Lower leg skin (tissue), 3 donors: Measurements from ENCODE around the gene PTEN.

Experiments used
- POLR2A ChIP-seq, 2 donors: fragments of 450-650 bp; IDR thresholded peaks; one replicate each; pipeline ENCODE4 v1.6.1; 2016 to 2017; ENCODE audit warnings: antibody characterized with exemption in 2 of 2, mild to moderate bottlenecking in 1 of 2, moderate library complexity in 1 of 2
- TF ChIP-seq, protein P1 (sequence below), 3 donors: fragments of 450-650 bp; IDR thresholded peaks; one replicate each; pipeline ENCODE4 v1.5.1; 2016; ENCODE audit warnings: antibody characterized with exemption in 3 of 3, mild to moderate bottlenecking in 3 of 3, moderate library complexity in 2 of 3

GRCh38 chr10:87966459-87966858, 103.0 kb downstream of the PTEN start:
- TF ChIP-seq, protein P1, sequence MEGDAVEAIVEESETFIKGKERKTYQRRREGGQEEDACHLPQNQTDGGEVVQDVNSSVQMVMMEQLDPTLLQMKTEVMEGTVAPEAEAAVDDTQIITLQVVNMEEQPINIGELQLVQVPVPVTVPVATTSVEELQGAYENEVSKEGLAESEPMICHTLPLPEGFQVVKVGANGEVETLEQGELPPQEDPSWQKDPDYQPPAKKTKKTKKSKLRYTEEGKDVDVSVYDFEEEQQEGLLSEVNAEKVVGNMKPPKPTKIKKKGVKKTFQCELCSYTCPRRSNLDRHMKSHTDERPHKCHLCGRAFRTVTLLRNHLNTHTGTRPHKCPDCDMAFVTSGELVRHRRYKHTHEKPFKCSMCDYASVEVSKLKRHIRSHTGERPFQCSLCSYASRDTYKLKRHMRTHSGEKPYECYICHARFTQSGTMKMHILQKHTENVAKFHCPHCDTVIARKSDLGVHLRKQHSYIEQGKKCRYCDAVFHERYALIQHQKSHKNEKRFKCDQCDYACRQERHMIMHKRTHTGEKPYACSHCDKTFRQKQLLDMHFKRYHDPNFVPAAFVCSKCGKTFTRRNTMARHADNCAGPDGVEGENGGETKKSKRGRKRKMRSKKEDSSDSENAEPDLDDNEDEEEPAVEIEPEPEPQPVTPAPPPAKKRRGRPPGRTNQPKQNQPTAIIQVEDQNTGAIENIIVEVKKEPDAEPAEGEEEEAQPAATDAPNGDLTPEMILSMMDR (IDR thresholded peaks at IDR 0.05), result no peak
- TF ChIP-seq POLR2A (IDR thresholded peaks at IDR 0.05), result no peak
